Left lobe of liver (tissue), 2 donors: ENCODE results near the gene CFAP46. TPM values are rescaled to one million over a fixed set of nuclear protein-coding genes. Genes with fewer than 3 reads are reported as not detected.

Source experiments
- ATAC-seq: fragments of 200-7000 bp; cut with Tn5 transposase; one replicate; pipeline ENCODE4 v1.9.1; 2020; ENCODE audit warnings: mild to moderate bottlenecking, moderate library complexity
- DNase-seq: peaks from one replicate; pipeline ENCODE4 v3.0.0-alpha.2; 2020; ENCODE audit warnings: low spot score
- total RNA-seq: library from RNA; stranded (reverse); gene quantifications from one replicate; pipeline ENCODE4 v1.2.1, GENCODE V29; 2021
- donor health status: DM: no; HTN: no; CAD: no; lungs with moderate emphysema.
- donor health status: DM: no; HTN: yes; CAD: no.

The CFAP46 gene
- total RNA-seq, 1 donor from 2014 or later = 0.08 TPM

DNA sequence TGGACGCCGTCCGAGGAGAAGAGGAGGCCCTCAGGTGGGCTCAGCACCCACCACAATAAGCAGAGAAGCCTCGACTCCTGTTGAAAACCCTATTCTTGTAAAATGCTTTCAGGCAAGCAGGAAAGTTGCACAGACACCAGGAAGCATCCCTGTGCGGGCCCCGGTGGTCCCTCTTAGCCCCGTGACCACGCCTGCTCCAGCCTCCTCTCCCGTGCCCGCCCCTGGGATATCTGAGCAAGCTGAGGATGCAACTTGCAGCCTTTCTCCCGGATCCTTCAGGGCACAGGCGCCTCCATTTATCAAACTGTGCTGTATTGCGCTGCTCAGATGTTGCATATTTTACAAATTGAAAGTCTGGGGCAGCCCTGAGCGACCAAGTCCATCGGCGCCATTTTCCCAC is 72.7 kb downstream of the CFAP46 start:
- ATAC-seq (no peak), DNase-seq (peak; percentile 27)

- DNase-seq = no peak
- ATAC-seq = no peak
These were observed 73.4 kb downstream of the CFAP46 start for GRCh38 chr10:132868995-132869394.

DNA sequence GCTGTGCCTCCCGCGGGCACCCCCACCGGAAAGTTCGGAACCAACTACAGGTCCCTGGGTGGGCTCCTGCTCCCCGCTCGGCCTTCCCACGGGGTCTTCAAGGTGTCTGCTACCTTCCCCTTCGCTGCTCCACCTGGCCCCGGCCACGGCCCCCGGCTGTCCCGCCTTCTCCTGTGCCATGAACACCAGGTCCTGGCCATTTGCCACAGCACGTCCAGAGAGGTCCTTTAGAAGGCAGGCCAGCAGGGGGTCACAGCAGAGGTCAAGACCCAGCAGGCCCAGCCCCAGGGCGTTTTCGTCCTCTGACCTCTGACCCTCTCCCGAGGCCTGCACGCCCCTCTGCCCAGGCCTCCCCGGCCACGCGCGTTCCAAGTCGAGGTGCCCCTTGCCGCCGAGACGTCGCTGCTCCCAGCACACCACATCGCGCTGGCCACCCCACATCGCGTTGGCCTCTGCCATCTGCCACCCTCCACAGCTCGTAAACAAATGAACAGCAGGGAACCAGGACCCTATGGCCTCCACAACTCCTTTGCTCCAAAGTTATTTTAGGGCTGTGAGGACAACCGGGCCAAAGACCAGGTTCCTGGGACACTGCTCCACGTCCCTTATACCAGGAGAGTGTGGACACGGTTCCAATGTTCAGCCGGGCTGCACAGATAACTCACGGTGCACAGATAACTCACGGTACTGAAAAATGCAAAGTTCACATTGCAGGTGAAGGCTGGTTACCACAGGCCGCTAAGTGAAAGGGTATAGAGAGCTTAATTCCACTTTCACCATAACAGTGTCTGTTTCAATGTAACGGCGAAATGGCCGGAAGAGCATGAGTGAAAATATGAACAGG is 74.3 kb downstream of the CFAP46 start:
- no peak for ATAC-seq

DNA sequence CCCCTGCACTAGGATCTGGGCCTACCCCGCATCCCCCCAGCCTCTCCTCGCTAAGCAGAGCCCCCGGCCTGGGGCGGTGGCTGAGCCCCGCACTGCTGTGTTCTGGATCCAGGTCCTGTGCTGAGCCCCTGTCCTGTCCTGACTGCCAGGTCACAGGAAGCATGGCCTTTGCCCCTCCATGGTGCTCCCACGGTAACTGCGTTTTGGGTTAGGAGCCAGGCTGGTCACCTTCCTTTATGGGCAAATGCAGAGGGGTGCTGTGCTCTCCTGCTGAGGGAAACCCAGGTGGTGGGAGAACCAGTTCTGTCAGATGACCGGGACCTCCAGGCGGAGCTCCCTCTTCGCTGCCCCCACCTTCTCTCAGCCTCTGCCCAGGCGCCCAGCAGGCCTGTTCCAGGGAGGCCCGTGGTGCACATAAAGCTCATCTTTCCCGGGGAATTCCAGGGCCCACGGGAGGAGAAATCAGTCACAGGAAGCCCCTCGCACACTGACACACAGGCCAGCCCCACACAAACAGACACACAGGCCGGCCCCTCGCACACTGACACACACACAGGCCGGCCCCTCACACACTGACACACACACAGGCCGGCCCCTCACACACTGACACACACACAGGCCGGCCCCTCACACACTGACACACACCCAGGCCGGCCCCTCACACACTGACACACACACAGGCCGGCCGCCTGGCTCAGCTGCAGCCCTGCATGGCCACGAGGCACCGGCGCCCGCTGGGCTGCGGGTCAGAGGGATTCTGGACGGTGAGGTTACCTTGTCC is 75.6 kb downstream of the CFAP46 start:
- DNase-seq (no peak), ATAC-seq (no peak)

More for the DNA sequence above, 74.3 kb downstream of the CFAP46 start:
- no peak for DNase-seq

DNA sequence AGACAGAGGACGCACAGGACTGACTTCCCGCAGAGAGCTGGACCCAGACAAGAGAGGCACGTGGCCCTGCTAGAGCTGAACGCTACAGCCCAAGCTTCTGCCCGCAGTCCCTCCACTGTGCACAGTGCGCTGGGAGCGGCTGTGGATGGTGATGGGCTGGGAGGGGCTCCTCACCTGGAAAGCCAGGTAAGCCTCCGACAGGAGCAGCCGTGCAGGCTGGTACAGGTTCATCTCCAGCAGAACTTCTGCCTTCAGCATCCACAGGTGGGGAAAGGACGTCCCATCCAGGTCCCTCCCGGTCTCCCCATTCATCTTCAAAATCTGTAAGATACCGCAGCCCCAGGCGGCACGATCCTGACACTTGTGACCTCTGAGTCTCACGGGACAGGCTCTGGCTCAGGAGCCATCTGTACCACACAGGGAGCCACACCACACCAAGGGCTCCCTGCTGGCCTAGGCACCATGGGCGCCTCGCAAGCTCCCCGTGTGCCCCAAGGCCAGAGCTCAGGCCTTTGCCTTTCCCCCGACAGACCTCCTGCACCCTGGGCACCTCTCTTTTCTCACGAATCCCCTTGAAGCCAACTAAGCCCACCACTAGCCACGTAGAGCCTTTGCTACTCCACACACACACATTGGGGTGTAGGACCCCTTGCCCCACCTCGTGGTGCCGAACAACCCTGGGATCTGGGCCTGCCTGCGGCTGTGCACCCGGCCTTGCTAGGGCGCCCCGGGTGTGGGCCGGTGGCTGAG is 76.3 kb downstream of the CFAP46 start:
- ATAC-seq = no peak
- no peak for DNase-seq

DNA sequence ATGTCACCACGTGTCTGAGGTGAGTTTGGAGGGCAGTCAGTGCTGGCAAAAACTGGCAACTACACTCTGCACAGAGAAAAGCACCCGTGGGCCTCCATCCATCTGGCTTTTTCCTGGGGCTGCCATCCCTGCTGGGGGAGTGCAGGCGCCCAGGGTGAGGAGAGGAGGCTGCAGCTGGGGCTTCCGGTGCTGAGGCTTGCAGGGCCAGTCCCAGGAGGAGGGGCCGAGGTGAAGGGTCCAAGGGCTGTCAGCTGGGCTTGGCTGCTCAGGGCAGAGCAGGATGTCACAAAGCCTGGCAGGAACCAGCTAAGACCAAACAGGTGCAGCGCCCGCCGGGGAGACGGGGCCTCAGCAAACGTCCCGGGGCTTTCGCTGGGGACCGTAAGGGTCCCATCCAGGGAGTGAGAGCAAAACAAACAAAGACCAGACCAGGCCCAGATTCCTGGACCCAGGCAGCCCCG is 77.2 kb downstream of the CFAP46 start:
- DNase-seq = no peak

DNA sequence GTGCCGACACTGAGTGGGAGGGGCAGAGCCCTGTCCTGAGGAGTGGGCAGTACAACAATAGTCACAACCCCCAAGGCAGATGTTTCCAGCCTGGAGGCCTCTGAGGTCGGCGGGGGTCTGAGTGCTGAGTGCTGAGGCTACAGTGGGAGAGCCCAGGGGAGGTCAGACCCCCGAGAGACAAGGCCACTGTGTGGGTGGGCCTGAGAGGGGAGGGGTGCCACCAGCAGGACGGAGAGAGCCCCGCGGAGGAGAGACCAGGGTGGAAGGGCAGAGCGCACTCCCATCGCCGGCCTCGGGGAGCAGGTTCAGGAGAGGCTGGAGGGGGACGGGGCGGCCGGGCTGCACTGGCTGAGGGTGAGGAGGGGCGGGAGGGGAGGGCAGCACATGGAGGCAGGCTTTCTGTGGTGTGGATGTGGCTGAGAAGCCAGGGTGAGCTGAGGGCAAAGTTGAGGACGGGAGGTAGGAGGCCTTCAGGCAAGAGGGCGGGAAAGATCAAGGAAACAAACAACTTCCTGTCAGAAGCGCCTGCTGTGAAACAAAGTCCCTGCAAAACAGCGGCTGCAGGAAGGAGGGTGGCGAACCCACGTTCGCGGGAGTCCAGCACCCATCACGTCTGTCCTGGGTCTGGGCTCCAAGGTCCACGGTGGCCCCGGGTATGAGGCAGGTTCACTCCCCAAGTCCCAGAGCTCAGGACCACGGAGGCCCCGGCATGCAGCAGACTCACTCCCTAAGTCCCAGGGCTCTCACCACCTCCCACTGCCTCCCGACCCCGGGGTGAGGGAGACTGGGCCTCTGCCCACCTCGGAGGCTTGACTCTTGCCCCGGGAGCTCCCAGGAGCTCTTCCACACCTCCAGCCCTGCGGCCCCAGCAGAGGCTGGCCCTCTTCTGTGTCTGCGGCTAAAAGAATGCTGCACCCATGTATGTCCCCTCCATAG is 79.6 kb downstream of the CFAP46 start:
- DNase-seq = peak; percentile 35
- ATAC-seq = no peak

More for the DNA sequence above, 77.2 kb downstream of the CFAP46 start:
- no peak for ATAC-seq

GRCh38 chr10:132861884-132862461 is 80.4 kb downstream of the CFAP46 start:
- DNase-seq (no peak), ATAC-seq (no peak)

- DNase-seq (peak; percentile 33), ATAC-seq (no peak)
These were observed 81.2 kb downstream of the CFAP46 start for GRCh38 chr10:132861116-132861691.

GRCh38 chr10:132860532-132860931 is 81.8 kb downstream of the CFAP46 start:
- ATAC-seq = no peak
- peak; percentile 30 for DNase-seq

GRCh38 chr10:132859084-132859855 is 83.1 kb downstream of the CFAP46 start:
- DNase-seq = no peak
- no peak for ATAC-seq

- ATAC-seq (no peak), DNase-seq (peak; percentile 34)
These were observed 84.0 kb downstream of the CFAP46 start for GRCh38 chr10:132858121-132859081.

DNA sequence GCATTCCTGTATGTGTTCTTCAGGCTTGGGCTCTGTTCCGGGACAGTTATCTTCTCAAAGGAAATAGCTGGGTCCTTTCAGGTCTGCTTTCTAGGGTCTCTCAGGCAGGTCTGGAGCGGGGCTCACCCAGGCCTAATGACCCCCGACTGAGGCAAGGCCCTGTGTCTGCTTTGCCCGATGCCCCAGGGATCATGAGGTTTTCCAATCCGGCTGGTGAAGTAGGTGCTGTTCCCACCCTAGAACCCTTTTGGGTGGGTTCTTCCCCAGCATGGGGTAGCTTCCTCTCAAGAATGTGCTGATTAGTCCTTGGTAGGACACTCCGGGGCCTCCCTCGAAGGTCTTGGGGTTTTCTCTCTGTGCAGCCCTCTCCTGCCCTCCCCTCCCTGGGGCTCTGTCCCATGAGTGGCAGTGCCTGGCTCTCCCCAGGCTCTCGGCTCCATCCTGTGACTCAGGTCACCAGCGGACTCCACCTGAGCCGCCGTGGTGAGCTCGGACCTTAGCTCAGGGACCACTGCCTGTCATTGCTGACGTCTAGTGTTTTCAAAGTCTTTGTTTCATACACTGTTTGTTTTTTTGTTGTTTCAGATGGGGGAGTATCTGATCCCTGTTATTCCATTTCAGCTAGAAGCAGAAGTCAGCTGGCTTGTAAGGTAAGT is 85.4 kb downstream of the CFAP46 start:
- DNase-seq (peak; percentile 23), ATAC-seq (no peak)

DNA sequence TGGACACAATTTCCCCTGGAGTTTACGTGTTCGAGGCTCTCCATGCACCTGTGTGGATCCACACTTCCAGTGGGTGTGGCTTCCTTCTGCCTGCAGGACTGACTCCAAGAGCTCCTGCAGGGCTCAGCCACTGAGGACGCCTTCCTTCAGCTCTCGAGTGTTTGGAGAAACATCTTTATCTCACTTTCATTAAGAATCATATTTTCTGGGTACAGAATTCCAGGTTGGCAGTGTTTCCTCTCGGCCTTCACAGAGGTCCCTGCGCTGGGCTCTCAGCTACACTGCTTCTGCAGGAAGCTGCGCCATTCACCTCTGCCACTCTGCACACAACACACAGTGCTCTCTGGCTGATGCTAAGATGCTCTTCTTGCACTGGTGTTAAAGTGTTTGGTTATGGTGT is 86.5 kb downstream of the CFAP46 start:
- no peak for DNase-seq
- no peak for ATAC-seq

DNA sequence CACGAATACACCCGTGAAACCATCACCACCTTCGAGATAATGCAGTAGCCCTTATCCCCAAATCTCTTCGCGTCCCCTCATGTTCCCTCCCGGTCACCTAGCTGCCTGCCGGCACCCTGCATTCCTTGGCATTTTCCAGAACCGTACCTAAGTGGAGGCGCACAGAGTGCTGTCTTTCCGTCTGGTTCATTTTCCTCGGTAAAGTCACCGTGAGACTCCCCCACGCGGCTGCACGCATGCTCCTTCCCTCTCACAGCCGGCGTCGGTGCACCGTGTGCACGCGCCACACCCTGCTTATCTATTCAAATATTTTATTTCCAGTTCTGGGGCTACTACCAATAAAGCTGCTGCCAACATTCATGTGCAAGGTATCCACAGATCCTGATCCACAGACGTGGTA is 90.9 kb downstream of the CFAP46 start:
- no peak for DNase-seq
- ATAC-seq = no peak

DNA sequence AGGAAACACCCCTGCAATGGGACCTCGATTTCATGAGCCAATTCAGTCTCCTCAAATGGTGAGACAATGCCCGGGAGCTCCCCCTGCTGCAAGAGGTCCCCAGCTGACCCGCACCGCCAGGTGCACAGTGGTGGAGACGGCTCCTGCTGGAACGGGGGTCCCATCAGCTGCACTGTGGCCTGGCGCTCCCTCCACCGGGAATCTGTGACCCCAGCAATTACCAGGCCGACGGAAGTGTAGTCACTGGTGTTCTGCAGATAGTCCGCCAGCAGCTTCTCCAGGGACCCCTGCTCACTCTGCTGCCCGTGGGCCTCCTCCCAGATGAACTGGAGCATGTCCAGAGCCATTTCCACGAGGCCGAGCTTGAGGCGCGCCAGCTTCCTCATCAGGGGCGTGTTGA is 91.5 kb downstream of the CFAP46 start:
- DNase-seq (peak; percentile 33), ATAC-seq (no peak)

- no peak for ATAC-seq
- DNase-seq = peak; percentile 33
These were observed 92.1 kb downstream of the CFAP46 start for GRCh38 chr10:132850246-132850645.
